ENCODE measurements around the gene KLF11. TPM values are rescaled to one million over a fixed set of nuclear protein-coding genes. Genes with fewer than 3 reads are reported as not detected.
A peak's percentile ranks its signal among the peaks of the same experiment; 100 is the strongest.

Gene KLF11
- total and polyA plus RNA-seq, 10 donors, result 5.4 to 46.1 (median 30.1) TPM

DNA sequence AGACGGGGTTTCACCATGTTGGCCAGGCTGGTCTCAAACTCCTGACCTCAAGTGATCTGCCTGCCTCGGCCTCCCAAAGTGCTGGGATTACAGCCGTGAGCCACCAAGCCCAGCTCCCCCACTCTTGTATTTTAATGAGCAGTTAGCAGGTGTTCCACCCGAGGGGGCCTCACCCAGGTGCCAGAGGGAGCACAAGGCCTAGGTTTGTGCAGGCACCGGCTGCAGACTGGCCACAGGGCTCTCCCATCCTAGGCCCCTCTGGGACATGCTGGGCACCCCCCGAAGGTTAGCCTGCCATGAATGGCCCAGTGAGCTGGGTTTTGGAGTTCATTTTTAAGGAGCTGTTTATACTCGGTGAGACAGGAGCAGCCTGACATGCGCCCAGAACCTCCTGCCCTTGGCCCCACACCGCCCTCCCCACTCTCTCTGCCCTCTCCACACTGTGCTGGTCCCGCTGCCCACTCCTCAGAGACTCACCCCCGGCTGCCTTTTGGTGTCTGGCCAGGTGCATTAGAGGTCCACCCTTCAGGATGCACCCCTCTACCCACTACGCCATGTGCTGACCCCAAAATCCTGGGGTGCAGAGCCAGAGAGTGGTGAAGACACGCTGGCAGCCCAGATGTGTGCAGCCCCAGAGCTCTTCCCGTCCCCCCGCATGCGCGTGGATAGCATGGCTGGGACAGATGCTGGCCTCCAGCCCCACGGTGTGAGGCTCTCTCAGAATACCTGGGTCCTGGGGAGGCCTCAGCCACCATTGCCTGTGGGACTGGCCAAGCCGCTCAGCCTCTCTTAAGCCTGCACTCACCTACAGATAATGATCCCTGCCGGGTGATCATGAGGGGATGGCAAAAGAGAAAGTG lies 11.2 kb upstream of the KLF11 start:
- H3K36me3 ChIP-seq, result no peaks in the 10 kb centered on the region
- DNase-seq, result no peak
- 89 to 95% (median 92%) methylated on average over 17 to 20 of the region's 20 CpGs for WGBS, 5 donors
- no peaks in the 10 kb centered on the region for H3K9me3 ChIP-seq
- TF ChIP-seq, protein P1, sequence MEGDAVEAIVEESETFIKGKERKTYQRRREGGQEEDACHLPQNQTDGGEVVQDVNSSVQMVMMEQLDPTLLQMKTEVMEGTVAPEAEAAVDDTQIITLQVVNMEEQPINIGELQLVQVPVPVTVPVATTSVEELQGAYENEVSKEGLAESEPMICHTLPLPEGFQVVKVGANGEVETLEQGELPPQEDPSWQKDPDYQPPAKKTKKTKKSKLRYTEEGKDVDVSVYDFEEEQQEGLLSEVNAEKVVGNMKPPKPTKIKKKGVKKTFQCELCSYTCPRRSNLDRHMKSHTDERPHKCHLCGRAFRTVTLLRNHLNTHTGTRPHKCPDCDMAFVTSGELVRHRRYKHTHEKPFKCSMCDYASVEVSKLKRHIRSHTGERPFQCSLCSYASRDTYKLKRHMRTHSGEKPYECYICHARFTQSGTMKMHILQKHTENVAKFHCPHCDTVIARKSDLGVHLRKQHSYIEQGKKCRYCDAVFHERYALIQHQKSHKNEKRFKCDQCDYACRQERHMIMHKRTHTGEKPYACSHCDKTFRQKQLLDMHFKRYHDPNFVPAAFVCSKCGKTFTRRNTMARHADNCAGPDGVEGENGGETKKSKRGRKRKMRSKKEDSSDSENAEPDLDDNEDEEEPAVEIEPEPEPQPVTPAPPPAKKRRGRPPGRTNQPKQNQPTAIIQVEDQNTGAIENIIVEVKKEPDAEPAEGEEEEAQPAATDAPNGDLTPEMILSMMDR (IDR thresholded peaks at IDR 0.05 in 8 of 11, conservative IDR thresholded peaks at IDR 0.05 in 3 of 11), result no peak
- TF ChIP-seq POLR2A (IDR thresholded peaks at IDR 0.05) (no peak), POLR2AphosphoS5 (IDR thresholded peaks at IDR 0.05) (no peak)
- no peak overlapping the region for H3K4me3 ChIP-seq
- no peak overlapping the region for H3K27ac ChIP-seq
- intact Hi-C loops (cut with DNase I; ENCODE audit: low total_unique reads), result no loop called here
- H3K4me1 ChIP-seq, result peaks cover 38 to 89% (median 54%) of the 10 kb centered on the region in 6 donors
- H3K27me3 ChIP-seq (replicated peaks in 1 of 7), result no peaks in the 10 kb centered on the region

DNA sequence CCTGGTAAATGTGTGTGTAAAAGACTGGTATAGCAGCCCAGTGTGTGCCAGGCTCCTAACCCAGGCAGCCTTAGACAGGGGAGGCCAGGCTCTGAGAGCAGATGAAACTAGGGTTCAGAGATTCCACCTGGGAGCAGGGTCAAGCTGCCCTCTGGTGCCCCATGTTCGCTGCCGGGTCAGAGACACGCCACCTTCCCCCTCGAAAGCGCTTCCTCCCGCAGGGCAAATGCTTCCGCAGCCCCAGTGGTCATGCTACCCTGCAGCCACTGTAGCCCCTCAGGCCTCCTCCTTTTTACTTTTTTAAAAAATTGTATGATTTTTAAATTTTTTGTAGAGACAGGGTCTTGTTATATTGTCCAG lies 10.6 kb upstream of the KLF11 start:
- peaks cover 42 to 95% (median 60%) of the 10 kb centered on the region in 6 donors for H3K4me1 ChIP-seq

DNA sequence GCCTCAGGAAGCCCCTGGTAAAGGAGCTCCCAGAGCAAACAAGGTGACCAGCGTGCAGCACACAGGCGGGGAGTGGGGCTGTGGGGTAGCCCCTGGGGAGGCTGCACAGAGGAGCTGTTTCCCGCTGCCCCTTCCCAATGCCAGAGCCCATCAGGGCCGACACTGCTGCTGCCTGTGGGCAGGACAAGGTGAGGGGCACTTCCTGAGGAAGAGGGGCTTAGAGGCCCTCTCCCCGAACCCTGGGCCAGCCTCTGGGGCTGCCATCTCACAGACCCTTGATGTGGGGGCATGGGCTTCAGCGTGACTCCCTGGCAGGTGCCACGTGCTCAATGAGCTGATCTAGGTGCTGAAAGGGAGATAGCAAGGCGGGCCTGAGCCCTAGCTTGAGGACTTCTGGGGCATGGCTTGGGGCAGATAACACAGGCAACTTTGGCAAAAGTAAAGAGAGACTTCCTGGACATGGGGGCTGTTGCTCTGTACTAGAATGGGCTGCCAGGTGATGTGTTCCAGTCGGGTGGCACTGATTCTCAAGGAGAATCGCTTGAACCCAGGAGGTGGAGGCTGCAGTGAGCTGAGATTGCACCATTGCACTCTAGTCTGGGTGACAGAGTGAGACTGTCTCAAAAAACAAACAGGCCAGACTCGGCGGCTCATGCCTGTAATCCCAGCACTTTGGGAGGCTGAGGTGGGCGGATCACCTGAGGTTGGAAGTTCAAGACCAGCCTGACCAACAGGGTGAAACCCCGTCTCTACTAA lies 9.9 kb upstream of the KLF11 start:
- Histone ChIP-seq H3K9me3 (no peaks in the 10 kb centered on the region), H3K27ac (peak overlapping the region in 1 of 8 donors; percentile 42), H3K4me1 (peaks cover 41 to 96% (median 62%) of the 10 kb centered on the region in 6 donors), H3K36me3 (no peaks in the 10 kb centered on the region), H3K4me3 (no peak overlapping the region), H3K27me3 (replicated peaks in 1 of 7) (no peaks in the 10 kb centered on the region)
- intact Hi-C loops (cut with DNase I; ENCODE audit: low total_unique reads), result no loop called here
- no peak for TF ChIP-seq POLR2AphosphoS5 (IDR thresholded peaks at IDR 0.05)
- TF ChIP-seq, protein P1 (IDR thresholded peaks at IDR 0.05 in 8 of 11, conservative IDR thresholded peaks at IDR 0.05 in 3 of 11), result no peak
- no peak for TF ChIP-seq POLR2A (IDR thresholded peaks at IDR 0.05)
- DNase-seq, result no peak
- 85 to 94% (median 88%) methylated on average over 12 to 14 of the region's 14 CpGs for WGBS, 5 donors

More for the DNA sequence above, 10.6 kb upstream of the KLF11 start:
- Histone ChIP-seq H3K4me3 (no peak overlapping the region), H3K36me3 (no peaks in the 10 kb centered on the region), H3K9me3 (no peaks in the 10 kb centered on the region), H3K27me3 (replicated peaks in 1 of 7) (no peaks in the 10 kb centered on the region), H3K27ac (no peak overlapping the region)
- intact Hi-C loops (cut with DNase I; ENCODE audit: low total_unique reads), result no loop called here
- TF ChIP-seq POLR2AphosphoS5 (IDR thresholded peaks at IDR 0.05), result no peak
- TF ChIP-seq, protein P1 (IDR thresholded peaks at IDR 0.05 in 8 of 11, conservative IDR thresholded peaks at IDR 0.05 in 3 of 11), result no peak
- no peak for TF ChIP-seq POLR2A (IDR thresholded peaks at IDR 0.05)
- WGBS, 5 donors, result 83 to 100% (median 93%) methylated on average over 7 of the region's 7 CpGs
- DNase-seq, result no peak
